Transverse colon (tissue), 3 donors: ENCODE results near the gene SPINK13.

ENCODE experiments used
- CTCF ChIP-seq, 5 experiments: fragments of 200-600 bp in 3 of 5; fragments of 450-650 bp in 2 of 5; sonication (generic) in 3 of 5; IDR thresholded peaks; 1 replicate in 2 of 5; 2 replicates in 3 of 5; pipeline ENCODE4 v1.5.1; 2016 to 2017; ENCODE audit warnings: antibody characterized with exemption in 5 of 5, inconsistent platforms in 3 of 5, mild to moderate bottlenecking in 2 of 5, moderate library complexity in 1 of 5
- EP300 ChIP-seq: sonication (generic); formaldehyde crosslinking; IDR thresholded peaks from one replicate; pipeline ENCODE4 v1.6.1; 2017; ENCODE audit warnings: antibody characterized with exemption, low read depth
- POLR2A ChIP-seq: fragments of 450-650 bp; IDR thresholded peaks from one replicate; pipeline ENCODE4 v1.6.1; 2016; ENCODE audit warnings: antibody characterized with exemption, mild to moderate bottlenecking, moderate library complexity

- no peak for TF ChIP-seq POLR2A
- no peak for TF ChIP-seq CTCF (IDR thresholded peaks at IDR 0.05)
- TF ChIP-seq EP300: no peak
Measured at GRCh38 chr5:148237785-148238417, 30.7 kb upstream of the SPINK13 start.
